CD14-positive monocyte (primary cell): ENCODE results near the gene NBEA. TPM values are rescaled to one million over a fixed set of nuclear protein-coding genes. Genes with fewer than 3 reads are reported as not detected.

ENCODE experiments used
- DNase-seq, 3 donors: peaks; one replicate each; pipeline ENCODE4 v3.0.0-alpha.2; 2011 to 2022
- H2AFZ ChIP-seq: 2 replicates; pipeline ENCODE4 v1.6.0; 2012; ENCODE audit warnings: mild to moderate bottlenecking, low read depth, low read length, inconsistent platforms; ENCODE audit not compliant: insufficient read depth, poor library complexity, severe bottlenecking
- H3K27ac ChIP-seq, 2 donors: 1 replicate in 1 of 2; 2 replicates in 1 of 2; pipeline ENCODE4 v1.5.1; 2012 to 2013; ENCODE audit warnings: low read length in 2 of 2, control low read depth in 1 of 2, inconsistent platforms in 1 of 2, low read depth in 1 of 2, mild to moderate bottlenecking in 1 of 2
- H3K27me3 ChIP-seq, 2 donors: one replicate each; pipeline versions ENCODE4 v1.6.0 to v1.6.1; 2011 to 2013; ENCODE audit warnings: low read length in 2 of 2; ENCODE audit not compliant: control insufficient read depth in 2 of 2, insufficient read depth in 2 of 2
- H3K36me3 ChIP-seq, 2 donors: replicated peaks in 1 of 2; 1 replicate in 1 of 2; 2 replicates in 1 of 2; pipeline versions ENCODE4 v1.5.1 to v1.6.1; 2012 to 2013; ENCODE audit warnings: low read length in 2 of 2, control low read depth in 1 of 2, inconsistent platforms in 1 of 2, mild to moderate bottlenecking in 1 of 2; ENCODE audit not compliant: insufficient read depth in 2 of 2, control insufficient read depth in 1 of 2
- H3K4me1 ChIP-seq, 2 donors: 1 replicate in 1 of 2; 2 replicates in 1 of 2; pipeline versions ENCODE4 v1.5.1 to v1.6.1; 2012 to 2013; ENCODE audit warnings: low read length in 2 of 2, control low read depth in 1 of 2, inconsistent platforms in 1 of 2, mild to moderate bottlenecking in 1 of 2, moderate library complexity in 1 of 2; ENCODE audit not compliant: insufficient read depth in 2 of 2, control insufficient read depth in 1 of 2
- H3K4me2 ChIP-seq: replicated peaks from 2 replicates; pipeline ENCODE3; 2012; ENCODE audit warnings: low read length, moderate library complexity, mild to moderate bottlenecking; ENCODE audit not compliant: poor library complexity, severe bottlenecking; ENCODE audit errors: extremely low read depth
- H3K4me3 ChIP-seq, 3 experiments: fragments of 200-600 bp in 1 of 3; sonication (generic) in 1 of 3; replicated peaks in 1 of 3; 1 replicate in 2 of 3; 2 replicates in 1 of 3; pipeline ENCODE4 v1.5.1; 2011 to 2013; ENCODE audit warnings: low read length in 3 of 3, mild to moderate bottlenecking in 3 of 3, control low read depth in 2 of 3, low read depth in 2 of 3, inconsistent platforms in 1 of 3, moderate library complexity in 1 of 3
- H3K79me2 ChIP-seq: 2 replicates; pipeline ENCODE4 v1.6.0; 2012; ENCODE audit warnings: mild to moderate bottlenecking, control low read depth, inconsistent platforms, low read length, moderate library complexity; ENCODE audit not compliant: insufficient read depth
- H3K9ac ChIP-seq: 2 replicates; pipeline ENCODE4 v1.6.0; 2017; ENCODE audit warnings: low read length, mild to moderate bottlenecking; ENCODE audit not compliant: insufficient read depth, poor library complexity, severe bottlenecking
- H3K9me3 ChIP-seq, 2 donors: replicated peaks in 1 of 2; 1 replicate in 1 of 2; 2 replicates in 1 of 2; pipeline versions ENCODE4 v1.5.1 to v1.6.1; 2012 to 2013; ENCODE audit warnings: low read length in 2 of 2, control low read depth in 1 of 2; ENCODE audit not compliant: control insufficient read depth in 1 of 2, insufficient read depth in 1 of 2
- H4K20me1 ChIP-seq: 2 replicates; pipeline ENCODE4 v1.6.0; 2012; ENCODE audit warnings: mild to moderate bottlenecking, low read length, control low read depth, moderate library complexity; ENCODE audit not compliant: insufficient read depth
- H3K27ac Mint-ChIP-seq, 7 donors: one replicate each; pipeline ENCODE4 v1.8.0; 2020; ENCODE audit warnings: mild to moderate bottlenecking in 7 of 7, mixed read lengths in 7 of 7, moderate library complexity in 6 of 7, inconsistent platforms in 2 of 7
- H3K27me3 Mint-ChIP-seq, 3 donors: one replicate each; pipeline ENCODE4 v1.8.0; 2021 to 2022; ENCODE audit warnings: low read depth in 3 of 3, mild to moderate bottlenecking in 3 of 3, mixed read lengths in 3 of 3, moderate library complexity in 3 of 3, inconsistent platforms in 1 of 3
- H3K36me3 Mint-ChIP-seq, 2 donors: one replicate each; pipeline ENCODE4 v1.8.0; 2020; ENCODE audit warnings: mixed read lengths in 2 of 2, inconsistent platforms in 1 of 2, mild to moderate bottlenecking in 1 of 2
- H3K4me1 Mint-ChIP-seq: one replicate; pipeline ENCODE4 v1.8.0; 2020; ENCODE audit warnings: mild to moderate bottlenecking, mixed read lengths
- H3K4me3 Mint-ChIP-seq, 2 donors: one replicate each; pipeline ENCODE4 v1.8.0; 2020; ENCODE audit warnings: mild to moderate bottlenecking in 2 of 2, mixed read lengths in 2 of 2, moderate library complexity in 1 of 2
- H3K9me3 Mint-ChIP-seq, 7 donors: one replicate each; pipeline ENCODE4 v1.8.0; 2020 to 2022; ENCODE audit warnings: mixed read lengths in 7 of 7, mild to moderate bottlenecking in 6 of 7, moderate library complexity in 6 of 7, inconsistent platforms in 2 of 7
- WGBS: methylation state at CpG from one replicate; pipeline ENCODE4 v1.1.5; 2013; ENCODE audit warnings: missing lambda C conversion rate; ENCODE audit not compliant: insufficient coverage; 5-methylcytosine and 5-hydroxymethylcytosine counted together
- intact Hi-C, 2 donors: fragments of 100-400 bp; cut with micrococcal nuclease; formaldehyde crosslinking; loops; one replicate each; pipeline versions ENCODE4 v1.15.0 to v1.15.1; 2023
- polyA plus RNA-seq, 3 donors: library from polyadenylated mRNA; depleted of rRNA in 1 of 3; unstranded in 2 of 3; stranded (reverse) in 1 of 3; fragments of 300-500 nt in 2 of 3; fragments of >200 nt in 1 of 3; fragmentation: Illumina TruSeq in 2 of 3; gene quantifications; 1 replicate in 2 of 3; 2 replicates in 1 of 3; pipeline ENCODE4 v1.2.3, GENCODE V29; 2012 to 2021
- TF ChIP-seq, protein P1 (sequence below): fragments of 200-600 bp; IDR thresholded peaks from one replicate; pipeline ENCODE4 v1.8.0; 2022; ENCODE audit warnings: antibody characterized with exemption, mild to moderate bottlenecking

The NBEA gene
- polyA plus RNA-seq, 3 donors = 0.03 to 0.23 (median 0.08) TPM

DNA sequence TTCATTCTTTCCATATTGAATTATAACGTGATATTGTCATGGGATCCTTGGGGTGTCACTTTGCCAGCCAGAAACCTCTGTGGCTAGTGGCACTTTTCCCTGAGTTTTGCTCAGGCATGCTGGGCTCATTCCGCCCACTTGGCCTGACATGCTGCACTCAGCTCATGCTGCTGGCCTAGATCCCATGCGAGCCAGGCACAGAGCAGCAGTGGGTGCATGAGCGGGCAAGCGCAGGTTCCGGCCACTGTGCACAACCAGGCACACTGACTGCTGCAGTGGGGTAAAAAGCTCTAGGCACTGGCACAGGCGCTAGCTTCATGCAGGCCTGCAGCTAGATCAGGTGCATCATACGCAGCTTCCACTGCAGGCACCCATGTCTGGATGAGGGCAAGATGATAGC, 313.2 kb downstream of the NBEA start:
- Histone ChIP-seq H3K79me2 (no peaks in the 10 kb centered on the region), H4K20me1 (no peaks in the 10 kb centered on the region), H3K27ac (no peak overlapping the region), H3K9ac (no peak overlapping the region), H3K36me3 (no peaks in the 10 kb centered on the region), H3K4me2 (no peak overlapping the region), H2AFZ (no peak overlapping the region), H3K27me3 (no peaks in the 10 kb centered on the region), H3K9me3 (peaks cover 23 to 35% of the 10 kb centered on the region in 2 donors), H3K4me1 (no peaks in the 10 kb centered on the region), H3K4me3 (no peak overlapping the region)
- intact Hi-C loops = no loop called here
- Mint-ChIP-seq H3K9me3 (peaks cover 13 to 31% (median 16%) of the 10 kb centered on the region in 7 donors), H3K4me1 (no peaks in the 10 kb centered on the region), H3K36me3 (no peaks in the 10 kb centered on the region), H3K27me3 (no peaks in the 10 kb centered on the region), H3K4me3 (no peak overlapping the region), H3K27ac (no peak overlapping the region)
- WGBS = 96% methylated on average over 8 of the region's 8 CpGs
- no peak for DNase-seq
- TF ChIP-seq, protein P1, sequence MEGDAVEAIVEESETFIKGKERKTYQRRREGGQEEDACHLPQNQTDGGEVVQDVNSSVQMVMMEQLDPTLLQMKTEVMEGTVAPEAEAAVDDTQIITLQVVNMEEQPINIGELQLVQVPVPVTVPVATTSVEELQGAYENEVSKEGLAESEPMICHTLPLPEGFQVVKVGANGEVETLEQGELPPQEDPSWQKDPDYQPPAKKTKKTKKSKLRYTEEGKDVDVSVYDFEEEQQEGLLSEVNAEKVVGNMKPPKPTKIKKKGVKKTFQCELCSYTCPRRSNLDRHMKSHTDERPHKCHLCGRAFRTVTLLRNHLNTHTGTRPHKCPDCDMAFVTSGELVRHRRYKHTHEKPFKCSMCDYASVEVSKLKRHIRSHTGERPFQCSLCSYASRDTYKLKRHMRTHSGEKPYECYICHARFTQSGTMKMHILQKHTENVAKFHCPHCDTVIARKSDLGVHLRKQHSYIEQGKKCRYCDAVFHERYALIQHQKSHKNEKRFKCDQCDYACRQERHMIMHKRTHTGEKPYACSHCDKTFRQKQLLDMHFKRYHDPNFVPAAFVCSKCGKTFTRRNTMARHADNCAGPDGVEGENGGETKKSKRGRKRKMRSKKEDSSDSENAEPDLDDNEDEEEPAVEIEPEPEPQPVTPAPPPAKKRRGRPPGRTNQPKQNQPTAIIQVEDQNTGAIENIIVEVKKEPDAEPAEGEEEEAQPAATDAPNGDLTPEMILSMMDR = no peak

DNA sequence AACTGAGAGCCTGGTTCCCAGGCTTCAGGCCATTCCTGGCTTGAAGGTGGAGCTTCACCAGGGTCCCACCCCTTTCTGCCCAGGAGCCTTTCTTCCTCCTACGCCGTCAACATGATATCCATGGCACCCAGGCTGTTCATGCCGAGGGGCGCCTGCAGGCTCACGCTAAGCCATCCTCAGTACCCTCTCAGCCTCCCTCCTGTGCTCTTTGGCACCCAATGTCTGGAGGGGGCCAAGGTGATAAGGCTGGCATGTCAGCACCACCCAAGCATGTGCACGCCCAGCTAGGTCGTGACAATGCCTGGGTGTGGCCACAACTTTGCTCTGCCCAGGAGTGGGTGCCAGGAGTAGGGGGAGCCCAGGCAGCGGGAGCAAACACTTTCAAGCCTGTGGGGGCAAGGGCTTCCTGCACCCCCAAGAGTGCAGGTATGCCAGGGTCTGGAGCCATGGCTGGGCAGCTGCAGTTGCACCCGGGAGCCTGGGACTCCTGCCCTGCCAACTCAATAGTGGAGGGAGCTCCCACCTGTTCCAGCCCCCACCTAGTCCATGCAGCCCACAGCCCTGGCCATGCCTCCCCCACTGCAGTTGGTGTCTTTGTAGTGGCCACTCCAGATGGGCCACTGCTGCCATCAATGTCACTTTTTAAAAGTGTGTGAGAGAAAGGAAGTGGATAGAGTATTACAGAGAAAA, 314.5 kb downstream of the NBEA start:
- Histone ChIP-seq H3K36me3 (no peaks in the 10 kb centered on the region), H3K27me3 (no peaks in the 10 kb centered on the region), H3K79me2 (no peaks in the 10 kb centered on the region), H3K9me3 (peaks cover 19 to 27% of the 10 kb centered on the region in 2 donors), H2AFZ (no peak overlapping the region), H3K4me2 (no peak overlapping the region), H4K20me1 (no peaks in the 10 kb centered on the region), H3K27ac (no peak overlapping the region), H3K9ac (no peak overlapping the region), H3K4me1 (no peaks in the 10 kb centered on the region), H3K4me3 (no peak overlapping the region)
- TF ChIP-seq, protein P1 = no peak
- DNase-seq = no peak
- intact Hi-C loops = no loop called here
- H3K36me3 Mint-ChIP-seq = no peaks in the 10 kb centered on the region
- H3K27me3 Mint-ChIP-seq = no peaks in the 10 kb centered on the region
- H3K27ac Mint-ChIP-seq = no peak overlapping the region
- H3K4me3 Mint-ChIP-seq = no peak overlapping the region
- no peaks in the 10 kb centered on the region for H3K4me1 Mint-ChIP-seq
- peaks cover 7 to 28% (median 16%) of the 10 kb centered on the region in 7 donors for H3K9me3 Mint-ChIP-seq
- 94% methylated on average over 6 of the region's 9 CpGs for WGBS
